Common myeloid progenitor, CD34-positive (primary cell): ENCODE measurements around the gene MAP2K3.

Experiments used
- CTCF ChIA-PET: fragments of 350-600 bp; sonication (Branson Sonifier 250); formaldehyde crosslinking; loops from one replicate; lab custom pipeline; 2021; ENCODE audit warnings: antibody characterized with exemption; lab: Charles Lee
- POLR2A ChIA-PET: fragments of 350-600 bp; sonication (Branson Sonifier 250); formaldehyde crosslinking; loops from one replicate; lab custom pipeline; 2021; ENCODE audit warnings: antibody characterized with exemption; lab: Charles Lee
- DNase-seq, 3 donors: peaks; one replicate each; pipeline versions ENCODE4 v3.0.0 to v3.0.0-alpha.2; 2013
- H3K27ac ChIP-seq, 2 experiments: 1 replicate in 1 of 2; 2 replicates in 1 of 2; pipeline ENCODE4 v1.7.0; 2013; ENCODE audit warnings: inconsistent platforms in 2 of 2, low read length in 2 of 2, mild to moderate bottlenecking in 2 of 2, low read depth in 1 of 2, moderate library complexity in 1 of 2; ENCODE audit not compliant: severe bottlenecking in 2 of 2, insufficient read depth in 1 of 2, poor library complexity in 1 of 2
- H3K27me3 ChIP-seq, 5 experiments: replicated peaks in 2 of 5; 1 replicate in 3 of 5; 2 replicates in 2 of 5; pipeline versions ENCODE4 v1.6.1 to v1.7.0; 2013; ENCODE audit warnings: low read length in 4 of 5, mild to moderate bottlenecking in 2 of 5, moderate library complexity in 2 of 5, inconsistent platforms in 1 of 5; ENCODE audit not compliant: insufficient read depth in 5 of 5, control insufficient read depth in 4 of 5
- H3K36me3 ChIP-seq, 4 experiments: 1 replicate in 2 of 4; 2 replicates in 2 of 4; pipeline versions ENCODE4 v1.6.1 to v1.7.0; 2013; ENCODE audit warnings: low read length in 3 of 4, control low read depth in 1 of 4, mild to moderate bottlenecking in 1 of 4; ENCODE audit not compliant: control insufficient read depth in 4 of 4, insufficient read depth in 4 of 4
- H3K4me1 ChIP-seq, 4 experiments: 1 replicate in 3 of 4; 2 replicates in 1 of 4; pipeline versions ENCODE4 v1.6.1 to v1.7.1; 2013; ENCODE audit warnings: low read length in 3 of 4, mild to moderate bottlenecking in 3 of 4, control low read depth in 1 of 4, inconsistent platforms in 1 of 4, moderate library complexity in 1 of 4; ENCODE audit not compliant: control insufficient read depth in 4 of 4, insufficient read depth in 4 of 4; ENCODE audit errors: control extremely low read depth in 1 of 4
- H3K4me3 ChIP-seq, 7 experiments: 1 replicate in 4 of 7; 2 replicates in 3 of 7; pipeline versions ENCODE4 v1.5.1 to v1.7.0; 2013; ENCODE audit warnings: mild to moderate bottlenecking in 7 of 7, low read length in 6 of 7, moderate library complexity in 6 of 7, inconsistent platforms in 2 of 7, low read depth in 2 of 7, control low read depth in 1 of 7; ENCODE audit not compliant: insufficient read depth in 4 of 7, control insufficient read depth in 1 of 7; ENCODE audit errors: extremely low read depth in 1 of 7
- H3K9me3 ChIP-seq, 5 experiments: 1 replicate in 4 of 5; 2 replicates in 1 of 5; pipeline versions ENCODE4 v1.6.1 to v1.7.1; 2013; ENCODE audit warnings: low read length in 4 of 5, mild to moderate bottlenecking in 2 of 5, inconsistent platforms in 1 of 5, low read depth in 1 of 5, moderate library complexity in 1 of 5; ENCODE audit not compliant: control insufficient read depth in 4 of 5, insufficient read depth in 2 of 5; ENCODE audit errors: control extremely low read depth in 1 of 5
- WGBS: methylation state at CpG from one replicate; pipeline ENCODE4 v1.1.5; 2013; ENCODE audit not compliant: insufficient coverage; 5-methylcytosine and 5-hydroxymethylcytosine counted together

MAP2K3 gene

DNA sequence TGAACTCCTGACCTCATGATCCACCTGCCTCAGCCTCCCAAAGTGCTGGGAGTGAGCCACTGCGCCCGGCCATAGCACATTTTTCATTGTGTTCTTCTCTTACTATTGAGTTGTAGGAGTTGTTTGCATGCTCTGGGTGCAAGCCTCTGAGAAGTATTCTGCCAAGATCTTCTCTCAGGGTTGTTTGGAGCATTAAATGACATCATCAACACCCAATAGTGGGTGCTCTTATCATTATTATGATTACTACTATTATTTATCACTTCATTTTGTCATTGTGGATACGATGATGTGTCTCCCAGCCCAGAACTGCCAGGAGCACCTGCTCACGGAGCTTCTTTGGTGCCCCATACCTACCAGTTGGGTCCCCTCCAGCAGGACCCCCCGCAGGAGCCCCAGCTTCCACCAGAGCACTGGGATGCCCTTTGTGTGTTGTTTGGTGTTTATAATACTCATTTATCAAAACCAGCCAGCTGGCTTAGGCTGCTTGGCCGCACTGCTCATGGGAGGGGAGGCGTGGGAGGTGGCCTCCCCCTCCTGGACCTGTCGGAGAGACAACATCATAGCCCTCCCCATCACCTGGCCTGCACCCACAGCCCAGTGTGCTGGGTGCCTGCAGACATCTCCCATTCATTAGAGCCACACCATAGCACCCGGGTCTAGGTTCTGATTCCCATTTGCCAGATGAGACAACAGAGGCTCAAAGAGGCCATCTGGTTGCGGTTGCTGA, 12.9 kb upstream of the MAP2K3 start:
- H3K27ac ChIP-seq = no peak overlapping the region
- POLR2A ChIA-PET = no interaction called here
- H3K4me3 ChIP-seq = no peak overlapping the region
- CTCF ChIA-PET = no interaction called here
- no peak for DNase-seq
- H3K4me1 ChIP-seq = peaks cover 2 to 35% (median 29%) of the 10 kb centered on the region in 4 experiments
- peaks cover 0 to 2% (median 0%) of the 10 kb centered on the region in 5 experiments for H3K27me3 ChIP-seq
- H3K9me3 ChIP-seq = no peaks in the 10 kb centered on the region
- H3K36me3 ChIP-seq = no peaks in the 10 kb centered on the region
- 98% methylated on average over 4 of the region's 10 CpGs for WGBS

DNA sequence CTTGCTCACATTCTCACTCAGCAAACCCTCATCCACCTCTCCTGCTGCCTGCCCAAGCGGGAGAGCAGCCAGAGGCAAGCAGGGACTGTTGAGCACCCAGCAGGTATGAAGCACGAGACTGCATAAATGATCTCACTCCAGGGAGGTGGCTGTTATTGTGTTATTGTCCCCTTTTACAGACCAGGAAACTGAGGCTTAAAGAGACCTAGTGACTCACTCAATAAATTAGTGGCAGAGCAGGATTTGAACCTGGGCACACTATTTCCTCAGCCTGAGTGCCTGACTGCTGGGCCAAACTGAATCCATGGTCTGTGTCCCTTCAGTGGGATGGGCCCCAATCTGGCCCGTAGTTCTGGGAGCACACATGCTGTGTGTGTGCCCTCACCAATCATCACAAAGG, 12.3 kb upstream of the MAP2K3 start:
- Histone ChIP-seq H3K9me3 (no peaks in the 10 kb centered on the region), H3K4me1 (peaks cover 2 to 37% (median 29%) of the 10 kb centered on the region in 4 experiments), H3K27me3 (peaks cover 0 to 3% (median 0%) of the 10 kb centered on the region in 5 experiments), H3K4me3 (no peak overlapping the region), H3K36me3 (no peaks in the 10 kb centered on the region), H3K27ac (no peak overlapping the region)
- ChIA-PET POLR2A (no interaction called here), CTCF (interaction anchor here (1.0 to 1.3 kb wide), 2 partner anchors 13 to 16 kb away, joined by 3 to 6 read pairs; no protein-coding TSS in a partner anchor)
- no peak for DNase-seq
- WGBS = 94% methylated on average over 3 of the region's 3 CpGs

DNA sequence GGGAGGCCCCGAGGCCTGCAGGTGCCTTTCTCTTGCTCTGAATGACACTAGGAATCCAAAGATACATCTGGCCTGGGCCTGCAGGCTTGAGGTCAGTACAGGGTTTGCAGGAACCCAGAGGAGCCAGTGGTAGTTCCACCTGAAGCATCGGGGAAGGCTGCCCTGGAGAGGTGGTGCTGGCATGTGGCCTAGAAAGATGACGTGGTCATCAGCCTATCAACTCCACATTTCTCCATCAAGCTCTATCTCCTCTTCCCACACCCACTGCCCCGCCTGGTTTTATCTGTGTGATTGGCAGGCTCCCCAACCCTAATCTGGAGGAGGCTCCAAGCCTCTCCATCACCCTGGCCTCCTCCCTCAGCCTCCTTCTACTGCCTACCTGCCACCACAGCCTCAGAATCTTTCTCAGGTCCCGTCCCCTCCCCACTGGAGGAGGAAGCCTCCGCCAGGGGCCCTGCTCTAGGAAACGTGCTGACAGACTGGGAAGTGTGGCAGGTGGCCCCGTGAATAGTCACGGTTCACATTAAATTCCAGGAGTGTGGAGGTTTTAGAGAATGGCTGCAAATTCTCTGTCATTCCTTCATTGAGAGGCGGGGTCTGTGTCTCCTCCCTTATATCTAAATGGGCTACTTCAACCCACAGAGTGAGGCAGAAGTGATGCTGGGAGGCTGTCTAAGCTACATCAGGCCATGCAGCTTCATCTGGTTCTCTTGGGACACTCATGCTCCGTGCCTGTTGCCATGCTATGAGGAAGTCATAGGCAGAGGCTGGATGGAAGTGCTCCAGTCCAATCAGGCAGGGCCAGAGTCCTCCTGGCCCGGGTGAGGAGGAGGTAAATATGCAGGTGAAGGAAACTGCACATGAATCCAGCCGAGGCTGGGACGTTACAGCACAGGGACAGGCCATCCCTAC, 11.4 kb upstream of the MAP2K3 start:
- ChIA-PET CTCF (interaction anchor here (0.5 to 1.4 kb wide), 4 partner anchors 10 to 146 kb away, joined by 3 to 7 read pairs (median 4); no protein-coding TSS in a partner anchor), POLR2A (no interaction called here)
- Histone ChIP-seq H3K9me3 (no peaks in the 10 kb centered on the region), H3K4me3 (no peak overlapping the region), H3K27ac (no peak overlapping the region), H3K27me3 (peaks cover 0 to 3% (median 0%) of the 10 kb centered on the region in 5 experiments), H3K36me3 (no peaks in the 10 kb centered on the region), H3K4me1 (peaks cover 2 to 34% (median 25%) of the 10 kb centered on the region in 4 experiments)
- no peak for DNase-seq
- WGBS = 62% methylated on average over 9 of the region's 14 CpGs

DNA sequence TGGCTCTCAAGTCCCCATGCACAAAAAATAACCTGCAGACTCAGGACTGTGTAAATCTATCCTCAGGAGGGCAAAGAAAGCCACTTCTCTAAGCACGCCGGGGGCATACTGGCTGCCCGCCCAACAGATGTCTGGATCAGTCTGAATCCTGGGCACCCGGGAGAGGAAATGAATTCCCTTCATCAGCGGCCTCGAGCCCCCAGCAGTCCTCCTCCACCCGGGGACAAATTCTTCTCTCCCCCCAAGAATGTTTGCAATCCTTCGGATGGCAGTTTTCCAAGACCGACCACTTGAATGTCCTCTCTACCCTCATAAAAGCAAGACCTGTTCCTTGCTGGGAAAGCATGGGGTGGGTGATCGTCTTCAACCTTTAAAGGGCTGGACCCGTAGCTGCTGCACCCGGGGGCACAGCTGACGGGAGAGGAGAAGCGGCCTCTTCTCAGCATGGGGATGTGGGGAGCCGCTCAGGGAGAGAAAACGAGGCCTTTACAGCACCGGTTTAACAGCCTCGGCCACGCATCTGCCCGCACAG, 9.4 kb upstream of the MAP2K3 start:
- Histone ChIP-seq H3K4me1 (peaks cover 4 to 42% (median 31%) of the 10 kb centered on the region in 4 experiments), H3K9me3 (no peaks in the 10 kb centered on the region), H3K27me3 (peaks cover 0 to 3% (median 0%) of the 10 kb centered on the region in 5 experiments), H3K4me3 (peak overlapping the region; percentile 46 to 80 (median 68)), H3K36me3 (no peaks in the 10 kb centered on the region), H3K27ac (no peak overlapping the region)
- DNase-seq = peak in 2 of 3 donors; percentile 41 to 55
- ChIA-PET CTCF (interaction anchor here (1.0 to 3.8 kb wide), 7 partner anchors 9 to 156 kb away, joined by 3 to 26 read pairs (median 4); no protein-coding TSS in a partner anchor), POLR2A (interaction anchor here (0.9 kb wide), 2 partner anchors 10 to 232 kb away, joined by 3 to 4 read pairs; partner anchors contain the start of genes MAP2K3 and USP22)
- WGBS = 5% methylated on average over 16 of the region's 20 CpGs

DNA sequence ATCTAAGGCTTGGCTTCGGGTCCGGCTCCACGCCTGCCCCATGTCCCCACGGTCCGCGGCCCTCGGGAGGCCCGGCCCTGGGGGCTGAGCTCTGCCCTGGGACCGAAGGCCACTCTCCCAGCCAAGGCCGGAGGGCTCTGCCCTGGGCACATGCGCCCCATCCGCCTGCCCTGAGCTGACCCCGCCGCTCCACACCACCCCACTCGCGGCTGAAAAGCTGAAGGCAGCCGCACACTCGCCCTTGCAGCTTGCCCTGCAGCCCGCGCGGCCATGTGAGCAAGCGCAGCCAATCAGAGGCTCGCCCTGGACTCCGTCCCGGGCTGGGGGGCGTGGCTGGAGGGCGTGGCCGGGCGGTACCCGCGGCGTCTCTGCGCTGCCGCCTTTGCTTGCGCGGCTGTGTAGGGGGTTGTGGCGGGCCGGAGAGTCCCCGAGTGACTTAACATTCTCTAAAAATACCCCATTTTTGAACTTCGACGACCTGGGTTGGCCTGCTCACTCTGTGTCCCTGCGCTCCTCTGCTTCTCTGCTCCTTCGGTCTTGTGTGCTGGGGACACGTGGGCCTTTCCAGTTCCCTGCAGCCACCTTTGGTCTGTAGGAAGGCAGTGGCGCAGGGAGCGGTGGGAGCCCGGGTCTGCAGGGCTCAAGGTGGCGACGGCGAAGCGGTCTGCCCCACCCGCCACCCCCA, 8.8 kb upstream of the MAP2K3 start:
- peak; percentile 83 to 92 (median 92) for DNase-seq
- WGBS = under 1% methylated on average over 36 of the region's 52 CpGs
- H3K27me3 ChIP-seq = peaks cover 0 to 3% (median 0%) of the 10 kb centered on the region in 5 experiments
- ChIA-PET CTCF (interaction anchor here (0.7 to 3.8 kb wide), 11 partner anchors 10 to 188 kb away, joined by 3 to 26 read pairs (median 4); no protein-coding TSS in a partner anchor), POLR2A (interaction anchor here (0.6 to 1.4 kb wide), 4 partner anchors 8 to 233 kb away, joined by 3 to 4 read pairs (median 3); partner anchors contain the start of genes MAP2K3 and USP22)
- H3K36me3 ChIP-seq = no peaks in the 10 kb centered on the region
- H3K4me3 ChIP-seq = peak overlapping the region; percentile 46 to 80 (median 68)
- no peak overlapping the region for H3K27ac ChIP-seq
- H3K9me3 ChIP-seq = no peaks in the 10 kb centered on the region
- H3K4me1 ChIP-seq = peaks cover 4 to 45% (median 33%) of the 10 kb centered on the region in 4 experiments

DNA sequence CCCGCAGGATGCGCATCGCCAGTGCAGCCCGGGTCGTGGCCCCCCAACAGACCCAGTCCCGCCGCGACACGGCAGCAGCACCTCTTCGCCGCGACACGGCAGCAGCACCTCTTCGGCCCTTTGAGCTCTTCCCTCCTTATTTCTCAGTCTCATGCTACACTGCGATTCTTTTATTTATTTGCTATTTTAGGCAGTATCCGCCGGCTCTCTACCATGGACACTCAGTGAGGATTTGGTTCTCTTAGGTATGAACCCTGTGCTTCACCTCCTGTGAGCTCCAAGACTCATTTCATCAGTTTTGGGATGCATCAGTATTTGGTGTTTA, 8.3 kb upstream of the MAP2K3 start:
- 19% methylated on average over 10 of the region's 17 CpGs for WGBS
- peaks cover 0 to 3% (median 0%) of the 10 kb centered on the region in 5 experiments for H3K27me3 ChIP-seq
- no peaks in the 10 kb centered on the region for H3K36me3 ChIP-seq
- H3K4me3 ChIP-seq = peak overlapping the region in 4 of 7 experiments; percentile 68 to 80 (median 72)
- H3K4me1 ChIP-seq = peaks cover 4 to 45% (median 35%) of the 10 kb centered on the region in 4 experiments
- ChIA-PET CTCF (interaction anchor here (0.7 to 3.8 kb wide), 14 partner anchors 10 to 187 kb away, joined by 3 to 26 read pairs (median 4); no protein-coding TSS in a partner anchor), POLR2A (interaction anchor here (0.6 to 1.4 kb wide), 3 partner anchors 8 to 234 kb away, joined by 3 read pairs; partner anchors contain the start of gene USP22)
- DNase-seq = no peak
- no peaks in the 10 kb centered on the region for H3K9me3 ChIP-seq
- H3K27ac ChIP-seq = no peak overlapping the region
